ENCODE measurements around the gene RNF183. TPM values are rescaled to one million over a fixed set of nuclear protein-coding genes. Genes with fewer than 3 reads are reported as not detected.

Gene RNF183
- total and polyA plus RNA-seq, 2 of the 4 experiments (the other 2 are of a cell fraction) = not detected

GRCh38 chr9:113350107-113350661, 47.0 kb upstream of the RNF183 start:
- no peak overlapping the region for H2AFZ ChIP-seq (replicated peaks; ENCODE audit: low read length, poor library complexity)
- CTCF ChIA-PET = no interaction called here
- no peak overlapping the region for H3K18ac ChIP-seq (ENCODE audit: low read depth, low read length)

More at GRCh38 chr9:113350107-113350661, 47.0 kb upstream of the RNF183 start:
- Histone ChIP-seq H3K4me3 (ENCODE audit: insufficient read depth, low read depth, low read length) (no peak overlapping the region), H2BK15ac (ENCODE audit: low read depth, low read length) (no peak overlapping the region), H3K56ac (ENCODE audit: extremely low read depth, insufficient read depth, low read length) (no peak overlapping the region), H3K27me3 (ENCODE audit: control insufficient read depth, insufficient read depth, low read length) (peaks cover 72% of the 10 kb centered on the region), H3K4me2 (ENCODE audit: low read depth, low read length) (no peak overlapping the region), H3K4me1 (ENCODE audit: control insufficient read depth, insufficient read depth, low read length) (no peaks in the 10 kb centered on the region), H3K9ac (ENCODE audit: low read depth, low read length) (no peak overlapping the region), H3K23ac (ENCODE audit: low read depth, low read length) (peak overlapping the region; percentile 8; the same call in 1 of the 2 replicates), H3K27ac (ENCODE audit: insufficient read depth, low read length) (no peak overlapping the region), H3K79me1 (ENCODE audit: low read depth in 1 of 2, low read length in 2 of 2) (no peaks in the 10 kb centered on the region), H2BK120ac (ENCODE audit: low read depth, low read length) (no peak overlapping the region), H4K91ac (ENCODE audit: insufficient read depth, low read depth, low read length) (no peak overlapping the region), H3K9me3 (ENCODE audit: control insufficient read depth, insufficient read depth, low read length) (no peaks in the 10 kb centered on the region), H2AK5ac (ENCODE audit: low read depth, low read length) (no peak overlapping the region), H4K5ac (ENCODE audit: low read depth, low read length) (no peak overlapping the region), H4K20me1 (ENCODE audit: insufficient read depth, low read length) (no peaks in the 10 kb centered on the region), H3K4ac (ENCODE audit: low read depth, low read length) (no peak overlapping the region), H3K14ac (replicated peaks; ENCODE audit: low read depth, low read length) (no peak overlapping the region), H2BK5ac (ENCODE audit: low read depth, low read length, poor library complexity, severe bottlenecking) (no peak overlapping the region), H4K8ac (ENCODE audit: low read depth in 2 of 2, low read length in 2 of 2) (no peak overlapping the region), H2AK9ac (replicated peaks; ENCODE audit: low read depth, low read length, poor library complexity) (no peak overlapping the region), H3K9me1 (ENCODE audit: insufficient read depth, low read length) (no peaks in the 10 kb centered on the region), H2BK20ac (ENCODE audit: low read depth, low read length) (no peak overlapping the region), H3K36me3 (ENCODE audit: control insufficient read depth, insufficient read depth, low read length) (no peaks in the 10 kb centered on the region)
- ATAC-seq (ENCODE audit: low read depth) (no peak), DNase-seq (no peak)
- no CpG with 5 or more reads among the region's 14 CpGs for WGBS, 2 experiments (ENCODE audit: extremely low coverage in 2 of 2, insufficient read length in 1 of 2)
- POLR2A ChIA-PET (ENCODE audit: unreplicated experiment) = no interaction called here
- TF ChIP-seq USF2 (IDR thresholded peaks at IDR 0.05; ENCODE audit: low read depth, low read length) (no peak), MXI1 (IDR thresholded peaks at IDR 0.05; ENCODE audit: borderline replicate concordance, low read depth, low read length) (no peak), MAFK (IDR thresholded peaks at IDR 0.05; ENCODE audit: low read depth, low read length) (no peak), NFE2L2 (IDR thresholded peaks at IDR 0.05; ENCODE audit: low read depth, low read length) (no peak), MAZ (IDR thresholded peaks at IDR 0.05; ENCODE audit: borderline replicate concordance, low read depth, low read length) (no peak)
- BruUV-seq (replicated peaks) = no TSS peak
- intact Hi-C loops (cut with micrococcal nuclease) (no loop called here), dilution Hi-C loops (cut with HindIII; ENCODE audit: low sequenced_read_pairs, unreplicated experiment) (no loop called here), in situ Hi-C loops (cut with MboI; ENCODE audit: low sequenced_read_pairs) (no loop called here)
